HepG2 (cell line): Measurements from ENCODE around the gene ENAH. TPM values are rescaled to one million over a fixed set of nuclear protein-coding genes. Genes with fewer than 3 reads are reported as not detected.

Experiments
- ATAC-seq: fragments of 200-7000 bp; cut with Tn5 transposase; 3 replicates; pipeline ENCODE4 v1.9.1; 2020; ENCODE audit warnings: mild to moderate bottlenecking, moderate library complexity
- BruUV-seq: library from RNA; stranded (reverse); fragments of 400-500 nt; replicated peaks from 2 replicates; lab custom pipeline; 2021; lab: Mats Ljungman, UMichigan
- CTCF ChIA-PET: fragments of 300-600 bp; formaldehyde crosslinking; extraction: SDS; loops from one replicate; lab custom pipeline; 2021; ENCODE audit warnings: low total read pairs, inconsistent platforms, low intra/inter-chr PET ratio; lab: Yijun Ruan, JAX
- POLR2A ChIA-PET: fragments of 350-600 bp; sonication (Branson Sonifier 250); formaldehyde crosslinking; loops from one replicate; lab custom pipeline; 2020; ENCODE audit warnings: antibody characterized with exemption, inconsistent platforms; lab: Yijun Ruan, JAX
- DNase-seq: peaks from one replicate; pipeline ENCODE4 v3.0.0-alpha.2; 2015; ENCODE audit warnings: low spot score
- FAIRE-seq: peaks from 3 replicates; lab custom pipeline; 2011; peaks lifted over from hg19 to GRCh38; lab: Jason Lieb, UNC
- H2AFZ ChIP-seq: one replicate; pipeline ENCODE4 v1.6.1; 2011; ENCODE audit warnings: low read length, inconsistent platforms
- H3K27ac ChIP-seq: fragments of 300-600 bp; 3 replicates; pipeline ENCODE4 v1.8.0; 2011; ENCODE audit warnings: mixed run types, mild to moderate bottlenecking, mixed read lengths, low read length, inconsistent platforms; ENCODE audit not compliant: insufficient read depth; ENCODE audit errors: extremely low read length
- H3K27me3 ChIP-seq, 2 experiments: fragments of 200-600 bp in 1 of 2; 2 replicates in 1 of 2; 3 replicates in 1 of 2; pipeline versions ENCODE4 v1.6.0 to v1.8.0; 2011; ENCODE audit warnings: low read length in 2 of 2, mild to moderate bottlenecking in 2 of 2, moderate library complexity in 2 of 2, inconsistent platforms in 1 of 2; ENCODE audit not compliant: insufficient read depth in 2 of 2, control insufficient read depth in 1 of 2
- H3K36me3 ChIP-seq, 2 experiments: fragments of 200-600 bp in 1 of 2; replicated peaks in 1 of 2; 2 replicates in 1 of 2; 3 replicates in 1 of 2; pipeline versions ENCODE4 v1.5.1 to v1.8.0; 2011; ENCODE audit warnings: low read length in 2 of 2, inconsistent platforms in 1 of 2; ENCODE audit not compliant: insufficient read depth in 2 of 2, control insufficient read depth in 1 of 2
- H3K4me1 ChIP-seq: 2 replicates; pipeline ENCODE4 v1.5.1; 2012; ENCODE audit warnings: low read length, inconsistent platforms; ENCODE audit not compliant: insufficient read depth
- H3K4me2 ChIP-seq: 2 replicates; pipeline ENCODE4 v1.6.0; 2011; ENCODE audit warnings: low read depth, low read length, inconsistent platforms
- H3K4me3 ChIP-seq, 3 experiments: fragments of 200-600 bp in 1 of 3; sonication (generic), shearing (Covaris generic) in 1 of 3; replicated peaks in 1 of 3; 2 replicates each; pipeline ENCODE4 v1.5.1; 2011 to 2016; ENCODE audit warnings: low read length in 3 of 3, inconsistent platforms in 2 of 3, low read depth in 2 of 3, mild to moderate bottlenecking in 2 of 3, control low read depth in 1 of 3, mixed read lengths in 1 of 3; ENCODE audit not compliant: insufficient read depth in 1 of 3
- H3K79me2 ChIP-seq: one replicate; pipeline ENCODE4 v1.6.1; 2011; ENCODE audit warnings: low read length, inconsistent platforms; ENCODE audit not compliant: insufficient read depth
- H3K9ac ChIP-seq: 2 replicates; pipeline ENCODE4 v1.6.0; 2011; ENCODE audit warnings: mild to moderate bottlenecking, low read depth, low read length, inconsistent platforms; ENCODE audit not compliant: insufficient read depth
- H3K9me3 ChIP-seq: 2 replicates; pipeline ENCODE4 v1.5.1; 2012; ENCODE audit warnings: mild to moderate bottlenecking, low read length
- H4K20me1 ChIP-seq: 2 replicates; pipeline ENCODE4 v1.6.0; 2011; ENCODE audit warnings: inconsistent platforms, mild to moderate bottlenecking, low read length, moderate library complexity; ENCODE audit not compliant: insufficient read depth
- ATF7 ChIP-seq, 2 experiments: fragments of 450-650 bp in 1 of 2; sonication (generic) in 1 of 2; formaldehyde crosslinking in 1 of 2; IDR thresholded peaks; 2 replicates each; pipeline versions ENCODE4 v1.4.0 to v1.6.1; 2016 to 2020; ENCODE audit warnings: antibody characterized with exemption in 1 of 2, mild to moderate bottlenecking in 1 of 2, missing genetic modification reagents in 1 of 2
- BCLAF1 ChIP-seq: fragments of 450-650 bp; IDR thresholded peaks from 2 replicates; pipeline ENCODE4 v1.6.1; 2017; ENCODE audit warnings: mild to moderate bottlenecking
- DMTF1 ChIP-seq: sonication (generic); formaldehyde crosslinking; IDR thresholded peaks from 2 replicates; pipeline ENCODE4 v1.4.0; 2020; ENCODE audit warnings: mild to moderate bottlenecking, missing genetic modification reagents
- KDM5A ChIP-seq: fragments of 200-600 bp; sonication (generic); IDR thresholded peaks from 2 replicates; pipeline ENCODE4 v1.7.0; 2018; ENCODE audit warnings: antibody characterized with exemption, mild to moderate bottlenecking, low read length, borderline replicate concordance
- MNT ChIP-seq: fragments of 450-650 bp; IDR thresholded peaks from 2 replicates; pipeline ENCODE4 v1.6.1; 2016
- NCOA2 ChIP-seq: sonication (generic); formaldehyde crosslinking; IDR thresholded peaks from 2 replicates; pipeline ENCODE4 v1.8.0; 2022; ENCODE audit warnings: inconsistent platforms
- TP53 ChIP-seq: sonication (generic); formaldehyde crosslinking; conservative IDR thresholded peaks from 2 replicates; pipeline ENCODE4 v1.4.0; 2020; ENCODE audit warnings: missing genetic modification reagents
- ZBED4 ChIP-seq: sonication (generic); formaldehyde crosslinking; IDR thresholded peaks from 2 replicates; pipeline ENCODE4 v1.4.0; 2020; ENCODE audit warnings: missing genetic modification reagents, borderline replicate concordance
- ZBTB20 ChIP-seq: sonication (generic); formaldehyde crosslinking; IDR thresholded peaks from 2 replicates; pipeline ENCODE4 v1.8.1; 2023; ENCODE audit warnings: missing genetic modification reagents, low read depth, mild to moderate bottlenecking, borderline replicate concordance
- ZNF530 ChIP-seq: sonication (generic); formaldehyde crosslinking; IDR thresholded peaks from 2 replicates; pipeline ENCODE4 v1.5.0; 2020; ENCODE audit warnings: low read depth, mild to moderate bottlenecking, missing genetic modification reagents
- WGBS: methylation state at CpG from one replicate; pipeline ENCODE4 v1.1.6; 2017; ENCODE audit warnings: low lambda C conversion rate; 5-methylcytosine and 5-hydroxymethylcytosine counted together
- in situ Hi-C: cut with HindIII; loops from 2 replicates; pipeline ENCODE4 v1.10.0; 2017; ENCODE audit warnings: low pct_unique_long_range_greater_than_20kb; ENCODE audit not compliant: extremely low pct_ligation_motif_present
- intact Hi-C: fragments of 100-400 bp; cut with micrococcal nuclease; formaldehyde crosslinking; loops from one replicate; pipeline ENCODE4 v1.10.0; 2022; ENCODE audit not compliant: unreplicated experiment
- polyA plus RNA-seq, 8 experiments: library from polyadenylated mRNA; depleted of rRNA in 3 of 8; stranded (reverse) in 7 of 8; unstranded in 1 of 8; fragments of >200 nt; fragmentation: Illumina TruSeq in 4 of 8; extraction: Trizol in 4 of 8; gene quantifications; 2 replicates each; pipeline versions ENCODE4 v1.2.1 to v1.2.3, GENCODE V29; 2011 to 2016; ENCODE audit warnings: low read depth in 4 of 8, missing spikeins in 1 of 8, mixed read lengths in 1 of 8; ENCODE audit not compliant: insufficient read depth in 1 of 8
- total RNA-seq, 5 experiments: library from RNA; depleted of rRNA; stranded (reverse); fragments of >200 nt; fragmentation: Illumina TruSeq; extraction: Trizol; gene quantifications; 2 replicates each; pipeline ENCODE4 v1.2.3, GENCODE V29; 2016; ENCODE audit warnings: low read depth in 1 of 5

The ENAH gene
- total and polyA plus RNA-seq, 2 of the 13 experiments (the other 11 are each of a cell fraction or from before 2014, with no cell fraction given), result 22.1 to 58.3 TPM

GRCh38 chr1:225700164-225700821, 47.4 kb upstream of the ENAH start (continued):
- TF ChIP-seq BCLAF1 (no peak), ZBTB20 (CRISPR knock-in tag) (peak; percentile 65; the same call in 1 of the 2 replicates), NCOA2 (peak; percentile 81)

GRCh38 chr1:225699336-225699735, 46.4 kb upstream of the ENAH start:
- Histone ChIP-seq H3K27ac (peak overlapping the region; percentile 71), H3K4me2 (peak overlapping the region; percentile 70), H3K4me3 (peak overlapping the region in 2 of 3 experiments; percentile 14 to 26; a peak in 2 of 6 replicates), H3K79me2 (no peaks in the 10 kb centered on the region), H2AFZ (no peak overlapping the region), H3K4me1 (peaks cover 67% of the 10 kb centered on the region), H3K9me3 (no peaks in the 10 kb centered on the region), H3K36me3 (no peaks in the 10 kb centered on the region), H4K20me1 (no peaks in the 10 kb centered on the region), H3K27me3 (no peaks in the 10 kb centered on the region), H3K9ac (peak overlapping the region; percentile 61)
- in situ Hi-C loops, result no loop called here
- CTCF ChIA-PET, result no interaction called here
- WGBS, result 9% methylated on average over 2 of the region's 2 CpGs
- ATAC-seq (no peak), DNase-seq (peak; percentile 71), FAIRE-seq (peak; percentile 34)
- intact Hi-C loops, result no loop called here
- no TSS peak for BruUV-seq
- POLR2A ChIA-PET, result interaction anchor here (0.6 to 2.6 kb wide), 12 partner anchors 10 to 191 kb away, joined by 3 to 49 read pairs (median 9); partner anchors contain the start of genes ENAH and SRP9
- no peak for TF ChIP-seq ZNF530 (CRISPR knock-in tag)
- TF ChIP-seq DMTF1 (CRISPR knock-in tag), result no peak
- no peak for TF ChIP-seq ZBED4 (CRISPR knock-in tag)
- no peak for TF ChIP-seq KDM5A
- TF ChIP-seq MNT, result no peak
- no peak for TF ChIP-seq ATF7 (IDR thresholded peaks at IDR 0.05)
- no peak for TF ChIP-seq ATF7 (CRISPR knock-in tag; IDR thresholded peaks at IDR 0.05)
- TF ChIP-seq TP53 (CRISPR knock-in tag), result 0 out of 2 replicates have a peak, but pooled peaks have one; percentile 33
